Ramos (cell line): Measurements from ENCODE around the gene TMEM120B.

Experiments used
- in situ Hi-C: fragments of 300-500 bp; cut with MboI; formaldehyde crosslinking; loops from one replicate; pipeline ENCODE4 v1.14.3; 2022; ENCODE audit warnings: low sequenced_read_pairs; ENCODE audit not compliant: unreplicated experiment

The TMEM120B gene

DNA sequence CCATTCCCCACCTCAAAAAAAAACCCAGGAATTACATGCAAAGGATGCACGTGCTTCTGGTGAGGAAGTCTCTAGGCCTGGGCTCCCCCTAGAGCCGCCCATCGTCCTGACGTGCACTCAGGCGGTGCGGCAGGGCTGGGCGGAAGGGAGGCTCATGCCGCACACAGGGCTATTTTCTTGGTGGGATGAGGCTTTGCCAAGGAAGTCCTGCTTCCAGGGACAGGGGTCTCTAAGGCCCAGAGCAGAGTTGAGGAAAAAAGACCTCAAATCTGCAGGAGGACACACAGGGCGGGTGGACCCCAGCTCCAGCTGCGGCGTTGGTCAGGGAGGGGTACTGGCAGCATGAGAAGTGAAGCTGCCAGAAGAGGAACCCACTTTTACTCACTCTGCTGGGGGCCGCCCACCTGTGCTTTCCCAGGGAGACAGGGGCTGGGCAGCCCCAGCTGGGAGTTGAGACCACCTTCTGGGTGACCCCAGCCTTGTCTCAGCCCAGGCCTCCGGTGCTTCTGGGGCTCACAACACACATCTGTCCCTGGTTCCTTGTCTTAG, 76.8 kb downstream of the TMEM120B start:
- in situ Hi-C loops = no loop called here

DNA sequence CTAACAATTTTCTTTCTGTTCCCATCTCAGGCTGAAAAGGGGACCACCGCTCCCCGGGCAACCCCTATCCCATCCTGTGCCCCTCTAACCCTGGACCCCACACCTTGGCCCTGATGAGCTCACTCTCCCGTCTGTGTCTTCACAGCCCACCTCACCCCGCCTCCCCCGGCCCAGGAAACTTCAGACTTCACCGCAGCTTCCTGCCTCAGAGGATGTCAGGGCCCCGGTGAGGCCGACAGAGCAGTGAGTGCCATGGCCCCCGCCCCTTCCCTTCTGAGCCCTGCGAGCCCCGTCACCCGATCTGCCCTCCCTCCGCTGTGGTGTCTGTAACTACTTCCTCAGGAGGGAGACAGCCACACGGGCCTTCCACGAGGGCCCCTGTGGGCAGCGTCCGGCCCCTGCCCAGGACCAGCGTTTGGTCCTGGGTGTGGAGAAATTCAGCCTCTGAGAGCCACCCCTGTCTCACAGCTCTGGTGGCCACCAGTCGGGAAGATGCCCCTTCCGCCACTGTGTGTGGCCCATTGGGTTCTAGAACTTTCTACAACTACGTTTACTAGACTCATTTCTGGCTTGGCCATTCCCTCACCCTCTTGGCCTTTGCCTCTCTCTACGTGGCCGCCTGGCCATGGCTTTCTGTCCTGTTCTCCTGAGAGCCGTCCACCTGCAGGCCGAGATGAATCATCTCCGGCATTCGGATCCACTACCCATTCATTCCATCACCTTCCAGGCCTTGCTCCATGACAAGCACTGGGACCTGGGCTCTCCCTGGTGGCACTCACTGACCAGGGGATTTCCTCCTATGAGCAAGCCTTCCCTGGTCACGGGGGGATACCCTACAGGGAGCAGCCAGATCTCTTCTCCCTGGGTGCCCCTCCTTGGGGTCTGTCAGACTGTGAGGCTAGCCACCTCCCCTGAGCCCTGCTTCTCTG, 77.5 kb downstream of the TMEM120B start:
- in situ Hi-C loops = loop anchor here (5.0 to 10.0 kb wide), 3 partner anchors 97 to 225 kb away; partner anchors contain the start of gene PSMD9

DNA sequence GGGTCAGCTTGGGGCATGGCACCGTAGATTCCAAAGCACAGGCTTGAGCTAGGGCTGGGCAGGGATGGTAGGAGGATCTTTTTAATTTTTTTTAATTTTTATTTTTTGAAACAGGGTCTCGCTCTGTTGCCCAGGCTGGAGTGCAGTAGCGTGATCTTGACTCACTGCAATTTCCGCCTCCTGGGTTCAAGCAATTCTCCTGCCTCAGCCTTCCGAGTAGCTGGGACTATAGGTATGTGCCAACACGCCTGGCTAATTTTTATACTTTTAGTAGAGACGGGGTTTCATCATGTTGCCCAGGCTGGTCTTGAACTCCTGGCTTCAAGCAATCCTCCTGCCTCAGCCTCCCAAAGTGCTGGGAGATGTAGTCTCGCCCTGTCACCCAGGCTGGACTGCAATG, 78.2 kb downstream of the TMEM120B start:
- in situ Hi-C loops = loop anchor here (5.0 to 10.0 kb wide), 3 partner anchors 97 to 224 kb away; partner anchors contain the start of gene PSMD9

GRCh38 chr12:121791671-121792551, 79.4 kb downstream of the TMEM120B start:
- in situ Hi-C loops = loop anchor here (5.0 to 10.0 kb wide), 3 partner anchors 95 to 223 kb away; partner anchors contain the start of gene PSMD9

- in situ Hi-C loops = loop anchor here (5.0 to 10.0 kb wide), 3 partner anchors 94 to 222 kb away; partner anchors contain the start of gene PSMD9
Observed at GRCh38 chr12:121792607-121793439, 80.3 kb downstream of the TMEM120B start.

DNA sequence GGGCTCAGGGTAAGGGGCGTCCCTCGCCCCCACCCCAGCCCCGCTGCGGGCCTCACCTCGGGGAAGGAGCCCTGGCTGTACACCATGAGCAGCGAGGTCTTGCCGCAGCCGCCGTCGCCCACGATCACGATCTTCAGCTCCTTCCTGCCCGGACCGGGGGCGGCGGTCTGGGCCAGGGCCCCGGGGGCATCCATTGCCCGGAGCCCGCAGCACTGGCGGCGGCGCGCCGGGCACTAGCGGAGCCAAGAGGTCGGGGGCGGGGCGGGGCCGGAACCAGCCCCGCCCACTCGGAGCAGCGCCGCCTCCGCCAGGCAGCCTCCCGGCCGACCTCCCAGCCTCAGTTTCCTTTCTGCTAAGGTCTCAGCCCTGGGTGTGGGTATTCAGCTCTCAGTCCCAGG, 80.9 kb downstream of the TMEM120B start, which contains the start of gene RHOF:
TSS of gene RHOF (minus strand) at position 249 of the 398 bp plus-strand sequence. CDS start at position 194, 55 bp downstream.
- in situ Hi-C loops = loop anchor here (5.0 to 10.0 kb wide), 3 partner anchors 94 to 221 kb away; partner anchors contain the start of gene PSMD9

DNA sequence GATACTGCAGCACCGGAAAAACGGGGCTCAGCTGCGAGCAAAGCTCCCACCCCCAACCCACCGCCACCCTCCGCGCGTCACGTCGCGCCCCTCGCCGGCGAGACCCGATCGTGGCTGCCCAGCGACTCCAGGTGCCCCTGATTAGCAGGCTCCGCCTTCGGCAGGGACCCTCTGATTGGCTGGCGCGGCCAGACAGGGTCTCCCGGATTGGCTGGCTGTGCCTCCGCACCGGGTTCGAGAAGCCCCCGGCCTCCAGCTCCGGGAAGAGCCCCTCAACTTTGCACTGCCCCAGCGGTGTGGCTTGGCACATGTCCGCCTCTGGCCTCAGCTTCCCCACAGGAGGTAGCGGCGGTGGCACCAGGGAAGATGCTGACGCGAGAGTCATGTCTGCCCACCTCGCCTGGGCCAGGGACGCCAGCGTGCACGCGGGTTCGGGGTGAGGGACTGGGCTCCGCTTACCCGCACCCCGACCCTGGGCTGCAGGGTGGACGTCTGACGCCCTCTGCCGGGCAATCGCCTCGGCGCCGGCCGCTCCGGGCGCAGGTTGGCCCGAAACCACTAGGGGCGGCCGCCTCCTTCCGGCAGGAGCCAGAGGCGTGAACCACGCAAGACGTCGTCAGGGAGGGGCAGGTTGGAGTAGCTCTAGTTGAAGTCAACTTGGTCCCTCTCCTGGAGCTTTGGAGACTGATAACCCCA, 81.4 kb downstream of the TMEM120B start:
- in situ Hi-C loops = loop anchor here (5.0 to 10.0 kb wide), 3 partner anchors 93 to 221 kb away; partner anchors contain the start of gene PSMD9

DNA sequence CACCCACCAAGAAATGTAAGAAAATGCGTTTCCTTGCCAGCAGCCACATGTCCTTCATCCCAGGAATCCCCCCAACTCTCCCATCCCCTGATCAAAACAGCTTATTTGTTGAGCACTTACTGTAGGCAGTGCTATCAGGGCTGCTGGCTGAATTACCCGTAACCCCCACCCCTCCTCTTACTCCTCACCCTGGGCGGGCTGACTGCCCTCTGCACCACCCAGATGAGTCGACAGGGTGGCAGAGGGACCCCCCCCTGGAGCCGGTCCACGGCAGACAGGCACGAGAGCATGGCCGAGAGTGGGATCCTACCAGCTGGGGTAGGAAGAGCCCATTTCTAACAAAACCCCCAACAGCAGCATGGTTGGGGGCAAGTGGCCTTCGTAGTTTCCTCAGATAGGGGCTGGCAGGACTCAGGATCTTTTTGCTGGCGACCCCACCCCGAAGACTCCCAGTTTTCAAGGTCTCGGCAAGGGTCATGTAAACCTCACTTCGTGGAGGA, 82.0 kb downstream of the TMEM120B start:
- in situ Hi-C loops = loop anchor here (5.0 to 10.0 kb wide), 3 partner anchors 93 to 220 kb away; partner anchors contain the start of gene PSMD9

DNA sequence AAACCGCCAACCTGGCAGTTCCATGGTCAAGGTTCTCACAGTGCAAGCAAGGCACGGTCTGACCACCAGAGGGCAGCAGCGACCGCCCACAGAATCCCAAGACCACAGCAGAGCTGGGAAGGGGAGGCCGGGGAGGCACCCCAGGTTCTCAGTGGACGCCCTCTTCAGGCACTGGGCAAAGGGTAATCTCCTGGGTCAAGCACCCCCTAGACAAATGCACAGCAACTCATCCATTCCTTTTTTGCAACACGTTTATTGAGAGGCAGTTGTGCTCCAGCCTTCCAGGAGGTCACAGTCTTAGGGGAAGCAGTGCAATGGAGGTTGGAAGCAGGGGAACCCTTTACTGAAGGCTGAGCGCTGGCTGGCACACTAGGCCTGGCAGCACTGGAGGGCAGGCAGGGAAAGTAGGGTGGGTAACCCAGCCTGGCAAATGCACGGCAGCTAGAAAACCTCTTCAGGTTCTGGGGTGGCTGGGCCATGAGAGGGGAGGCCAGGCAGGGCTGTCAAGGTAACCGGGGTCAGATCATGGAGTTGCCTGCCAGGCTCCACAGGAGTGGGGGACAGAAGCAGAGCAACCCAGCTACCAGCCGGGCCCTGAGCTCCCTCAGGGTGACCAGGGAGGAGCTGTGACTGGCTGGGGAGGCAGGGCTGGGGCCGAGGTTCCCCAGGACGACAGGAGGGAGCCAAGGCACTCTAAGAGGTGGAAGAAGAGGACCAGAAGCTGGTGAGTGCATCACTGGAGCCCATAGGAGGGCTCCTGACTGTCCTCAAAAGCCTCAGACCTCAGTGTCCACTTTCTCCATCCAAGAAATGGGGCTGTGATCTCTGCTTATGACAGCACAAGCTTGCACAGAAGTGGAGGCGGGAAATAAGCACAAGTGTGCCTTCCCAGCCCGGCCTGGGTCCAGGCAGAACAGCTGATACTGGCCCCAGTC, 82.7 kb downstream of the TMEM120B start:
- in situ Hi-C loops = loop anchor here (10.0 kb wide), 1 partner anchor 220 kb away; no protein-coding TSS in a partner anchor

DNA sequence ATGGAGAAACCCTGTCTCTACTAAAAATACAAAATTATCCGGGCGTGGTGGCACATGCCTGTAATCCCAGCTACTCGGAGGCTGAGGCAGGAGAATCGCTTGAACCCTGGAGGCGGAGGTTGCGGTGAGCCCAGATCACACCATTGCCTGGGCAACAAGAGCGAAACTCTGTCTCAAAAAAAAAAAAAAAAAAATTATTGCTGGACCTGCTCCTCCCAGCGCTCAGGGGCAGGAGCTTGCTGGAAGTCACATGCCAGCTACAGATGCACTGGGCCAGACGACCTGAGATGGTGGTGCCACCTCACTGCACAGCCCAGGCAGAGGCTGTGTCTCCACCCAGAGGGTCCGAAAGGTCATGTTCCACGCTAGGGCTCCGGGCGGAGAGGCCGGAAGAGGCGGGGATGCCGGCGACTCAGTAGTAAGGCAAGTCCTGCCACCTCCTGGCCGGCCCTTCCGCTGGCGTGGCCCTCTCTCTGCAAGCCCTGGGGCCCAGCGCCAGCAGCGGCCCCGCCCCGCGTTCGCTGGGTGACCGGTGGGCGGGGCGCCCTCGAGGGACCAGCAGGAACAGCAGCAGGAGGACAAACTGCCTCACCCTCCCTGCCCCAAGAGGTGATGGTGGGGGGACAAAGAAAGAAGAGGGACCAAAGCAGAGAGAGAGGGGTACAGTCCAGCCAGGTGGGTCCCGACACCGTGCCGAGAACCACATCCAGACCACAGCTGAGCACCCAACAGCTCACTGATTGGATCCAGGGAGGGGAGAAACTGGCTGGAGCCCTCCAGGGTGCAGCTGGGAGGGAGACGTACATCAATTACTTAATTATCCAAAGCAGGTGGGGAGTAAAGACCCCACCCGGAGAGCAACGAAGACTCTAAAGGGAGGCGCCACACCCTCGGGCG, 84.6 kb downstream of the TMEM120B start:
- in situ Hi-C loops = loop anchor here (10.0 kb wide), 1 partner anchor 218 kb away; no protein-coding TSS in a partner anchor

DNA sequence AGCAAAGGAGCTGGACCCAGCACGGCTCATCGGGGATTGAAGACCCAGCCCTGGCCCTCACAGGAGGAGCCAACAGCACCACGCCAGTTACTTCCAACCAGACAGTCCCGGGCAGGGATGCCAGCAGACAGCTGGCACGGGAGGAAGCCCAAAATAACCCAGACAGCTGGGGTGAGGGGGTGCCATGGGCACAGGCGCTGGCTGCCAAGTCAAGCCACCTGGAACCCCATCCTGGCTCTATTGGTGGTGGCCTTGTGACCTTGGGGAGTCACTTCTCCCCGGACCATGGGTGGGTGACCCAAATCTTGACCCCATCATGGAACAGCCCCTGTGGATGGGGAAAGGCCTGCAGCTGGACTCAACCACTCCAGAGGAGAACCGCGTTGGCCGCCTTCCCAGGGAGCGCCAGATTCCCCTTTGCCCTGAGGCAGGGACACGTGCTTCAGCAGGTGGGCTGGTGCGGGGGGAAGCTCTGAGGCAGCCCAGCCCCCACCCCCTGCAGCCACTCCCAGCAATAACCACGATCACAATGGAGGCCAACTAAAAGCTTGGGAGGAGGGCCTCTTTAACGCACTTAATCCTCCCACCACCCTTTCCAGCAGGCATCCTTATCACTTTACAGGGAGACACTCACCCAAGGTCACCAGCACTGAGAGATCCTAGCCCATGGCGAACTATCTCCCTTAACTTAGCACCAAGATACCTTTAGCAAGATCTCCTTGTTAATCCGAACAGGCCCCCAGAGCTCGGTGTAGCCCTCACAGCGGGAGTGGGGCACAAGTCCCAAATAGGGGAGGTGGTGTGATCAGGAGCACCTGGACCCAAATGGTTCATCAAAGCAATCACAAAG, 85.6 kb downstream of the TMEM120B start:
- in situ Hi-C loops = loop anchor here (10.0 kb wide), 1 partner anchor 217 kb away; no protein-coding TSS in a partner anchor

DNA sequence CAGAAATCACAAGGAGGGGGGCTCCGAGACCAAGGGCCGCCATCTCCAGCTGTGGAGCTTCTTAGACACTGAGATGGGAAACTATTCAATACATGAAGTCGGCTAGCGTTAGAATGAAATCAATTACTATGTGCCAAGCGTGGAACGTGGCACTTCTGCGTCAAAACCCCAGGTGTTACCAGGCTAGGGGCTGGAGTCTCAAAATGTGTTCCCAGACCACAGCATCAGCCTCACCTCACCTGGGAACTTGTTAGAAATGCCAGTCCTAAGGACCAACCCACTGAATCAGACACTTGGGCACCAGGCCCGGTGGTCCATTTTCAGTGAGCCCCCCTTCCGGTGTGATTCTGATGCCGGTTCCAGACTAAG, 86.2 kb downstream of the TMEM120B start:
- in situ Hi-C loops = loop anchor here (10.0 kb wide), 1 partner anchor 216 kb away; no protein-coding TSS in a partner anchor

- in situ Hi-C loops = loop anchor here (10.0 kb wide), 1 partner anchor 216 kb away; no protein-coding TSS in a partner anchor
Observed at GRCh38 chr12:121799156-121799841, 86.7 kb downstream of the TMEM120B start.
